ENCODE data around the gene ACVRL1.

Gene ACVRL1

GRCh38 chr12:51955702-51956101 lies 48.4 kb downstream of the ACVRL1 start:
- Histone ChIP-seq H4K20me1 (peaks cover 72% of the 10 kb centered on the region), H3K9ac (no peak overlapping the region), H3K36me3 (peaks cover 26% of the 10 kb centered on the region), H3K9me3 (no peaks in the 10 kb centered on the region), H3K4me3 (no peak overlapping the region), H3K4me2 (no peak overlapping the region), H3K27ac (no peak overlapping the region), H3K27me3 (no peaks in the 10 kb centered on the region), H3K4me1 (peaks cover 47% of the 10 kb centered on the region)
- TF ChIP-seq Cebpa-rat (IDR thresholded peaks at IDR 0.05): no peak

- Histone ChIP-seq H3K27me3 (no peaks in the 10 kb centered on the region), H4K20me1 (peaks cover 92% of the 10 kb centered on the region), H3K4me3 (no peak overlapping the region), H3K4me1 (peaks cover 41% of the 10 kb centered on the region), H3K27ac (no peak overlapping the region), H3K36me3 (peaks cover 31% of the 10 kb centered on the region), H3K4me2 (peak overlapping the region; percentile 59), H3K9me3 (peaks cover 5% of the 10 kb centered on the region; the same call in 1 of the 2 replicates), H3K9ac (no peak overlapping the region)
- no peak for TF ChIP-seq Cebpa-rat (IDR thresholded peaks at IDR 0.05)
These were observed 51.2 kb downstream of the ACVRL1 start for GRCh38 chr12:51958542-51958941.

GRCh38 chr12:51959211-51959610 lies 51.9 kb downstream of the ACVRL1 start:
- Histone ChIP-seq H3K27ac (no peak overlapping the region), H3K27me3 (no peaks in the 10 kb centered on the region), H3K4me1 (peaks cover 34% of the 10 kb centered on the region), H3K9me3 (peaks cover 12% of the 10 kb centered on the region; the same call in 1 of the 2 replicates), H3K4me3 (no peak overlapping the region), H3K4me2 (peak overlapping the region; percentile 59), H3K9ac (no peak overlapping the region), H4K20me1 (peaks cover 85% of the 10 kb centered on the region), H3K36me3 (peaks cover 35% of the 10 kb centered on the region)
- no peak; the same call in 1 of the 2 replicates for TF ChIP-seq Cebpa-rat (IDR thresholded peaks at IDR 0.05)

DNA sequence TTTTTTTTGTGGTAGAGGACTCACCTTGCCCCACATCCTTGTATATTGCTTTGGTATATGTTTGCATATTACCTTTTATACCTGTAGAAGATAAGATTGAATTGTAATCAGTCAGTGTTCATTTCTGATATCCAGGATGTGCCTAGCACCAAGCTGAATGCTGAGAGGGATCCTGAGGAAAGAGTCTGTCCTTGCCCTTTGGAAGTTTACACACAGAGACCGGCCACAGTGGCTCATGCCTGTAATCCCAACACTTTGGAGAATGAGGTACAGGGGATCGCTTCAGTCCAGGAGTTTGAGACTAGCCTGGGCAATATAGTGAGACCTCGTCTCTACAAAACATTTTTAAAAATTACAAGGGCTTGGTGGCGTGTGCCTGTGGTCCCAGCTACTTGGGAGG lies 52.6 kb downstream of the ACVRL1 start:
- Histone ChIP-seq H3K27ac (no peak overlapping the region), H3K9ac (no peak overlapping the region), H3K36me3 (peaks cover 35% of the 10 kb centered on the region), H3K27me3 (no peaks in the 10 kb centered on the region), H4K20me1 (peaks cover 82% of the 10 kb centered on the region), H3K9me3 (peaks cover 12% of the 10 kb centered on the region; the same call in 1 of the 2 replicates), H3K4me1 (peaks cover 27% of the 10 kb centered on the region), H3K4me2 (no peak overlapping the region), H3K4me3 (no peak overlapping the region)
- TF ChIP-seq Cebpa-rat (IDR thresholded peaks at IDR 0.05): no peak

- Histone ChIP-seq H3K36me3 (peaks cover 37% of the 10 kb centered on the region), H3K4me1 (peaks cover 22% of the 10 kb centered on the region), H3K9me3 (peaks cover 12% of the 10 kb centered on the region; the same call in 1 of the 2 replicates), H3K4me3 (no peak overlapping the region), H3K9ac (no peak overlapping the region), H3K4me2 (no peak overlapping the region), H3K27me3 (no peaks in the 10 kb centered on the region), H4K20me1 (peaks cover 82% of the 10 kb centered on the region), H3K27ac (no peak overlapping the region)
- TF ChIP-seq Cebpa-rat (IDR thresholded peaks at IDR 0.05): no peak
These were observed 53.2 kb downstream of the ACVRL1 start for GRCh38 chr12:51960488-51960887.

- TF ChIP-seq Cebpa-rat (IDR thresholded peaks at IDR 0.05): no peak
- Histone ChIP-seq H3K4me3 (no peak overlapping the region), H3K27me3 (no peaks in the 10 kb centered on the region), H3K27ac (no peak overlapping the region), H3K4me2 (no peak overlapping the region), H3K4me1 (peaks cover 21% of the 10 kb centered on the region), H3K9ac (no peak overlapping the region), H3K36me3 (peaks cover 38% of the 10 kb centered on the region), H4K20me1 (peaks cover 82% of the 10 kb centered on the region), H3K9me3 (peaks cover 12% of the 10 kb centered on the region; the same call in 1 of the 2 replicates)
These were observed 53.6 kb downstream of the ACVRL1 start for GRCh38 chr12:51960890-51961289.

DNA sequence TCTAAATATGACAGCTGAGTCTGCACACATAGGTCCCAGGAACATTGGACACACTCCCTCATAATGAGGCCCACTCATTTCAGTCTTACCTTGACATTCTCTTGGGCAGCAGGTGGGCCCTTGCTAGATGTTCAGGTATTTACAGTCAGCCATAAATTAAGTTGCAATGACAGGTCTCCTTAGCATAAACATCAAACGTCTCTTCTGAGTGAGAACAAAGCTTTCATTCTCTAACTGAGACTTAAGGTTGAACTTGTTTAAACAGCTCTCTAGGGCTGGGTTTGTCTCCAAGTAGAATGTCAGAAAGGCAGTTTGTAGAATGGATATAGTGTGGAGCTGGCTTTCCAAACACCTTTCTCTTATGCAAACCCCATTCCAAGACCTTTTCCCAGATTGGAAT lies 54.5 kb downstream of the ACVRL1 start:
- H3K4me1 ChIP-seq: peaks cover 21% of the 10 kb centered on the region
- no peak overlapping the region for H3K4me2 ChIP-seq
- H3K36me3 ChIP-seq: peaks cover 29% of the 10 kb centered on the region
- no peak overlapping the region for H3K27ac ChIP-seq
- no peak overlapping the region for H3K4me3 ChIP-seq
- no peaks in the 10 kb centered on the region for H3K27me3 ChIP-seq
- peaks cover 82% of the 10 kb centered on the region for H4K20me1 ChIP-seq
- H3K9ac ChIP-seq: no peak overlapping the region
- peaks cover 12% of the 10 kb centered on the region; the same call in 1 of the 2 replicates for H3K9me3 ChIP-seq
- no peak for TF ChIP-seq Cebpa-rat (IDR thresholded peaks at IDR 0.05)

GRCh38 chr12:51962737-51963136 lies 55.4 kb downstream of the ACVRL1 start:
- Histone ChIP-seq H3K4me1 (peaks cover 21% of the 10 kb centered on the region), H3K36me3 (peaks cover 28% of the 10 kb centered on the region), H3K9ac (no peak overlapping the region), H3K4me3 (no peak overlapping the region), H3K9me3 (peaks cover 12% of the 10 kb centered on the region; the same call in 1 of the 2 replicates), H3K27ac (no peak overlapping the region), H3K27me3 (no peaks in the 10 kb centered on the region), H3K4me2 (no peak overlapping the region), H4K20me1 (peaks cover 79% of the 10 kb centered on the region)
- TF ChIP-seq Cebpa-rat (IDR thresholded peaks at IDR 0.05): no peak

DNA sequence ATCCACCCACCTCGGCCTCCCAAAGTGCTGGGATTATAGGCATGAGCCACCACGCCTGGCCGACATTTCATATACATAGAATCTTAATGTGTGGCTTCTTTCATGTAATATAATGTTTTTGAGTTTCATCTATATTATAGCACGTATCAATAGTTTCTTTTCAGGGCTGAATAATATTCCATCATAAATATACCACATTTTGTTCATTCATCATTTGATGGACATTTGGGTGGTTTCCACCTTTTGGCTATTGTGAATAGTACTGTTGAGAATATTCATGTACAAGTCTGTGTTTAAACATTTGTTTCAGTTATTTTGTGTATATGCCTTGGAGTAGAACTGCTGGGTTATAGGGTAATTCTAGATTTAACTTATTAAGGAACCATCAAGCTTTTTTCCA lies 56.2 kb downstream of the ACVRL1 start:
- Histone ChIP-seq H3K4me1 (peaks cover 18% of the 10 kb centered on the region), H3K9ac (no peak overlapping the region), H4K20me1 (peaks cover 78% of the 10 kb centered on the region), H3K4me2 (no peak overlapping the region), H3K27me3 (no peaks in the 10 kb centered on the region), H3K27ac (no peak overlapping the region), H3K9me3 (peaks cover 12% of the 10 kb centered on the region; the same call in 1 of the 2 replicates), H3K4me3 (no peak overlapping the region), H3K36me3 (peaks cover 28% of the 10 kb centered on the region)
- no peak for TF ChIP-seq Cebpa-rat (IDR thresholded peaks at IDR 0.05)

- Histone ChIP-seq H3K4me2 (0 out of 2 replicates have a peak overlapping the region, but pooled peaks have one; percentile 85), H3K27ac (no peak overlapping the region), H3K4me1 (peaks cover 51% of the 10 kb centered on the region), H3K9ac (no peak overlapping the region), H3K27me3 (no peaks in the 10 kb centered on the region), H4K20me1 (peaks cover 96% of the 10 kb centered on the region), H3K9me3 (no peaks in the 10 kb centered on the region), H3K4me3 (no peak overlapping the region), H3K36me3 (peaks cover 10% of the 10 kb centered on the region)
- no peak for TF ChIP-seq Cebpa-rat (IDR thresholded peaks at IDR 0.05)
These were observed 62.3 kb downstream of the ACVRL1 start for GRCh38 chr12:51969643-51970042.
